H9 (cell line): ENCODE data around the gene RBX1. TPM values are rescaled to one million over a fixed set of nuclear protein-coding genes. Genes with fewer than 3 reads are reported as not detected.

Experiments used
- DNase-seq: peaks from one replicate; pipeline ENCODE4 v3.0.0-alpha.2; 2017
- H2AFZ ChIP-seq: one replicate; pipeline ENCODE4 v1.6.1; 2013; ENCODE audit warnings: mild to moderate bottlenecking, low read length, control low read depth, moderate library complexity
- H2AK5ac ChIP-seq: 2 replicates; pipeline ENCODE4 v1.6.1; 2013; ENCODE audit warnings: low read length, control low read depth, mixed read lengths; ENCODE audit not compliant: insufficient read length
- H2BK120ac ChIP-seq: one replicate; pipeline ENCODE4 v1.6.1; 2013; ENCODE audit warnings: low read depth, mild to moderate bottlenecking, low read length, control low read depth, inconsistent platforms; ENCODE audit not compliant: poor library complexity, severe bottlenecking
- H2BK12ac ChIP-seq: 2 replicates; pipeline ENCODE4 v1.6.1; 2013; ENCODE audit warnings: low read length, control low read depth, mixed read lengths, low read depth; ENCODE audit not compliant: insufficient read length
- H2BK15ac ChIP-seq: 2 replicates; pipeline ENCODE4 v1.6.1; 2013; ENCODE audit warnings: low read depth, low read length, control low read depth
- H2BK20ac ChIP-seq: one replicate; pipeline ENCODE4 v1.6.1; 2013; ENCODE audit warnings: low read depth, mild to moderate bottlenecking, low read length, control low read depth, inconsistent platforms; ENCODE audit not compliant: poor library complexity, severe bottlenecking
- H2BK5ac ChIP-seq: 2 replicates; pipeline ENCODE4 v1.6.1; 2013; ENCODE audit warnings: low read length, control low read depth, mixed read lengths; ENCODE audit not compliant: insufficient read length
- H3K14ac ChIP-seq: 2 replicates; pipeline ENCODE4 v1.6.1; 2013; ENCODE audit warnings: low read length, control low read depth; ENCODE audit not compliant: insufficient read depth
- H3K18ac ChIP-seq: 2 replicates; pipeline ENCODE4 v1.6.1; 2013; ENCODE audit warnings: low read depth, mild to moderate bottlenecking, mixed read lengths, low read length, control low read depth; ENCODE audit not compliant: insufficient read length
- H3K23ac ChIP-seq: 2 replicates; pipeline ENCODE4 v1.6.1; 2013; ENCODE audit warnings: low read length, control low read depth, mixed read lengths, low read depth; ENCODE audit not compliant: insufficient read length
- H3K23me2 ChIP-seq: 2 replicates; pipeline ENCODE4 v1.6.1; 2013; ENCODE audit warnings: low read depth, mild to moderate bottlenecking, mixed read lengths, low read length, control low read depth; ENCODE audit not compliant: insufficient read length, poor library complexity, severe bottlenecking
- H3K27ac ChIP-seq: 2 replicates; pipeline ENCODE4 v1.5.1; 2013; ENCODE audit warnings: low read length, control low read depth, mixed read lengths, low read depth; ENCODE audit not compliant: insufficient read length
- H3K27me3 ChIP-seq: 2 replicates; pipeline ENCODE4 v1.6.1; 2013; ENCODE audit warnings: low read length, control low read depth, inconsistent platforms; ENCODE audit not compliant: insufficient read depth
- H3K4ac ChIP-seq: 2 replicates; pipeline ENCODE4 v1.6.1; 2013; ENCODE audit warnings: low read depth, mild to moderate bottlenecking, control low read depth, inconsistent platforms, low read length, moderate library complexity
- H3K4me1 ChIP-seq: 2 replicates; pipeline ENCODE4 v1.6.1; 2013; ENCODE audit warnings: low read length, control low read depth, inconsistent platforms; ENCODE audit not compliant: insufficient read depth
- H3K4me2 ChIP-seq: 2 replicates; pipeline ENCODE4 v1.6.1; 2013; ENCODE audit warnings: low read length, control low read depth, mixed read lengths; ENCODE audit not compliant: insufficient read length, insufficient read depth
- H3K56ac ChIP-seq: 2 replicates; pipeline ENCODE4 v1.6.1; 2013; ENCODE audit warnings: low read depth, mild to moderate bottlenecking, mixed read lengths, low read length, control low read depth; ENCODE audit not compliant: insufficient read length
- H3K79me1 ChIP-seq: 2 replicates; pipeline ENCODE4 v1.6.1; 2013; ENCODE audit warnings: low read depth, mild to moderate bottlenecking, moderate library complexity, low read length, control low read depth, inconsistent platforms; ENCODE audit not compliant: insufficient read depth, poor library complexity, severe bottlenecking
- H3K79me2 ChIP-seq: 2 replicates; pipeline ENCODE4 v1.6.1; 2013; ENCODE audit warnings: low read length, control low read depth, inconsistent platforms; ENCODE audit not compliant: insufficient read depth
- H3K9ac ChIP-seq: 2 replicates; pipeline ENCODE4 v1.6.1; 2013; ENCODE audit warnings: low read length, control low read depth, mixed read lengths; ENCODE audit not compliant: insufficient read length; ENCODE audit errors: extremely low read depth
- H3K9me3 ChIP-seq: one replicate; pipeline ENCODE4 v1.6.1; 2013; ENCODE audit warnings: low read depth, low read length, inconsistent platforms; ENCODE audit not compliant: control insufficient read depth
- H3T11ph ChIP-seq: one replicate; pipeline ENCODE4 v1.6.1; 2013; ENCODE audit warnings: mild to moderate bottlenecking, low read length, control low read depth, inconsistent platforms
- H4K20me1 ChIP-seq: one replicate; pipeline ENCODE4 v1.6.1; 2013; ENCODE audit not compliant: control insufficient read depth, insufficient read length, insufficient read depth
- H4K5ac ChIP-seq: 2 replicates; pipeline ENCODE4 v1.6.1; 2013; ENCODE audit warnings: low read depth, mild to moderate bottlenecking, mixed read lengths, low read length, control low read depth; ENCODE audit not compliant: insufficient read length
- H4K8ac ChIP-seq: replicated peaks from 2 replicates; pipeline ENCODE4 v1.6.1; 2013; ENCODE audit warnings: low read length, control low read depth, mixed read lengths, low read depth; ENCODE audit not compliant: insufficient read length
- H4K91ac ChIP-seq: 2 replicates; pipeline ENCODE4 v1.6.1; 2013; ENCODE audit warnings: low read depth, mild to moderate bottlenecking, moderate library complexity, mixed read lengths, low read length, control low read depth; ENCODE audit not compliant: insufficient read length
- H3K27ac Mint-ChIP-seq, 3 experiments: 2 replicates in 2 of 3; 3 replicates in 1 of 3; pipeline ENCODE4 v1.8.0; 2020 to 2021; ENCODE audit warnings: mixed read lengths in 3 of 3, mild to moderate bottlenecking in 1 of 3, moderate library complexity in 1 of 3
- H3K27me3 Mint-ChIP-seq: 2 replicates; pipeline ENCODE4 v1.8.0; 2021; ENCODE audit warnings: low read depth, mild to moderate bottlenecking, moderate library complexity, mixed read lengths
- H3K36me3 Mint-ChIP-seq, 3 experiments: 2 replicates in 2 of 3; 3 replicates in 1 of 3; pipeline ENCODE4 v1.8.0; 2020 to 2021; ENCODE audit warnings: low read depth in 3 of 3, mixed read lengths in 3 of 3; ENCODE audit not compliant: insufficient read depth in 1 of 3
- H3K4me1 Mint-ChIP-seq, 2 experiments: 2 replicates each; pipeline ENCODE4 v1.8.0; 2020; ENCODE audit warnings: mixed read lengths in 2 of 2
- H3K4me3 Mint-ChIP-seq, 2 experiments: 2 replicates in 1 of 2; 3 replicates in 1 of 2; pipeline ENCODE4 v1.8.0; 2020 to 2021; ENCODE audit warnings: mild to moderate bottlenecking in 2 of 2, mixed read lengths in 2 of 2, moderate library complexity in 1 of 2
- H3K9me3 Mint-ChIP-seq, 2 experiments: 2 replicates in 1 of 2; 3 replicates in 1 of 2; pipeline ENCODE4 v1.8.0; 2020; ENCODE audit warnings: mild to moderate bottlenecking in 2 of 2, mixed read lengths in 2 of 2, moderate library complexity in 1 of 2
- CTCF ChIP-seq: fragments of 200-600 bp; sonication (generic); conservative IDR thresholded peaks from 3 replicates; pipeline ENCODE4 v1.8.0; 2021; ENCODE audit warnings: antibody characterized with exemption, mild to moderate bottlenecking
- WGBS: extraction: QIAGEN DNeasy Blood & Tissue Kit; methylation state at CpG from one replicate; pipeline ENCODE4 v1.1.7; 2013; ENCODE audit warnings: missing lambda C conversion rate, low lambda C conversion rate, mixed read lengths; ENCODE audit not compliant: insufficient read length; ENCODE audit errors: extremely low coverage; 5-methylcytosine and 5-hydroxymethylcytosine counted together
- total RNA-seq: library from RNA; stranded (reverse); gene quantifications from 2 replicates; pipeline ENCODE4 v1.2.1, GENCODE V29; 2021

Gene RBX1
- total RNA-seq, 1 experiment from 2014 or later = 85.6 TPM

- no CpG with 5 or more reads among the region's 10 CpGs for WGBS
- TF ChIP-seq CTCF = no peak
- Histone ChIP-seq H2AFZ (no peak overlapping the region), H3K18ac (no peak overlapping the region), H2BK120ac (no peak overlapping the region), H3K27ac (no peak overlapping the region), H2AK5ac (no peak overlapping the region), H3K4me1 (0 out of 2 replicates have a peak, but pooled peaks cover 4% of the 10 kb centered on the region), H2BK12ac (no peak overlapping the region), H3K79me1 (no peaks in the 10 kb centered on the region), H3K27me3 (no peaks in the 10 kb centered on the region), H3K4me2 (no peak overlapping the region), H4K91ac (no peak overlapping the region), H2BK15ac (no peak overlapping the region), H4K8ac (no peak overlapping the region), H3K56ac (no peak overlapping the region), H3T11ph (no peak overlapping the region), H2BK5ac (no peak overlapping the region), H3K4ac (no peak overlapping the region), H3K23ac (no peak overlapping the region), H3K14ac (no peak overlapping the region), H2BK20ac (no peak overlapping the region), H3K79me2 (no peaks in the 10 kb centered on the region), H3K23me2 (no peaks in the 10 kb centered on the region), H4K20me1 (no peaks in the 10 kb centered on the region), H3K9ac (no peak overlapping the region), H4K5ac (no peak overlapping the region), H3K9me3 (no peaks in the 10 kb centered on the region)
- Mint-ChIP-seq H3K9me3 (peaks cover 0 to 3% of the 10 kb centered on the region in 2 experiments; a peak in 1 of 5 replicates), H3K4me1 (peaks cover 6% of the 10 kb centered on the region in 2 experiments), H3K4me3 (no peak overlapping the region), H3K36me3 (no peaks in the 10 kb centered on the region), H3K27ac (no peak overlapping the region), H3K27me3 (no peaks in the 10 kb centered on the region)
- DNase-seq = no peak
Observed at GRCh38 chr22:41003066-41003465, 51.9 kb downstream of the RBX1 start.
